ENCODE data around the gene MYH11.
"Not testable (repeated sequence)": the region's sequence is repeated elsewhere in the genome, so short reads cannot be mapped to it uniquely, and the experiment has no call there.

The MYH11 gene

GRCh38 chr16:15658556-15658955 lies 198.3 kb downstream of the MYH11 start:
- DNase-seq = no peak

GRCh38 chr16:15658149-15658548 lies 198.7 kb downstream of the MYH11 start:
- no peak for DNase-seq

GRCh38 chr16:15655561-15655960 lies 201.3 kb downstream of the MYH11 start:
- DNase-seq = not testable (repeated sequence)

- DNase-seq = no peak
Observed at GRCh38 chr16:15654591-15654990, 202.2 kb downstream of the MYH11 start.

GRCh38 chr16:15653227-15653626 lies 203.6 kb downstream of the MYH11 start:
- DNase-seq = no peak

Measured in NCI-H748 treated with DMSO at 0.1 percent for 48 hours (cell line).